B cell (primary cell): ENCODE measurements around the gene MZB1. TPM values are rescaled to one million over a fixed set of nuclear protein-coding genes. Genes with fewer than 3 reads are reported as not detected.

Experiments used
- ATAC-seq: fragments of 200-7000 bp; cut with Tn5 transposase; one replicate; pipeline ENCODE4 v1.10.0; 2021; ENCODE audit warnings: low read depth, mild to moderate bottlenecking, moderate number of reproducible peaks, moderate library complexity
- CTCF ChIA-PET: fragments of 350-600 bp; sonication (Branson Sonifier 250); formaldehyde crosslinking; loops from one replicate; lab custom pipeline; 2021; ENCODE audit warnings: antibody characterized with exemption, inconsistent platforms; lab: Charles Lee
- POLR2A ChIA-PET: fragments of 350-600 bp; sonication (Branson Sonifier 250); formaldehyde crosslinking; loops from one replicate; lab custom pipeline; 2021; ENCODE audit warnings: antibody characterized with exemption; lab: Charles Lee
- DNase-seq: peaks from one replicate; pipeline ENCODE4 v3.0.0; 2013
- H2AFZ ChIP-seq: 2 replicates; pipeline ENCODE4 v1.6.1; 2012; ENCODE audit warnings: mild to moderate bottlenecking, low read depth, low read length; ENCODE audit not compliant: insufficient read depth, poor library complexity, severe bottlenecking
- H3K27ac ChIP-seq, 2 donors: 1 replicate in 1 of 2; 2 replicates in 1 of 2; pipeline ENCODE4 v1.5.1; 2012 to 2013; ENCODE audit warnings: low read length in 2 of 2, mild to moderate bottlenecking in 2 of 2, moderate library complexity in 1 of 2
- H3K27me3 ChIP-seq, 4 experiments: fragments of 200-600 bp in 1 of 4; sonication (generic) in 1 of 4; replicated peaks in 1 of 4; 1 replicate in 2 of 4; 2 replicates in 2 of 4; pipeline versions ENCODE4 v1.6.1 to v1.7.0; 2013 to 2016; ENCODE audit warnings: low read length in 3 of 4, mild to moderate bottlenecking in 2 of 4, mixed read lengths in 1 of 4, moderate library complexity in 1 of 4; ENCODE audit not compliant: insufficient read depth in 4 of 4, control insufficient read depth in 3 of 4; ENCODE audit errors: control extremely low read depth in 1 of 4
- H3K36me3 ChIP-seq, 2 experiments: replicated peaks in 1 of 2; 1 replicate in 1 of 2; 2 replicates in 1 of 2; pipeline versions ENCODE4 v1.6.1 to v1.7.1; 2013; ENCODE audit warnings: low read length in 1 of 2; ENCODE audit not compliant: insufficient read depth in 2 of 2, control insufficient read depth in 1 of 2; ENCODE audit errors: control extremely low read depth in 1 of 2, extremely low read depth in 1 of 2
- H3K4me1 ChIP-seq, 2 donors: fragments of 200-600 bp in 1 of 2; sonication (generic) in 1 of 2; 1 replicate in 1 of 2; 2 replicates in 1 of 2; pipeline versions ENCODE4 v1.5.1 to v1.6.1; 2013 to 2017; ENCODE audit warnings: low read length in 2 of 2; ENCODE audit not compliant: control insufficient read depth in 2 of 2, insufficient read depth in 2 of 2
- H3K4me2 ChIP-seq: replicated peaks from 2 replicates; pipeline ENCODE3; 2012; ENCODE audit warnings: mild to moderate bottlenecking, low read depth, low read length; ENCODE audit not compliant: poor library complexity, severe bottlenecking
- H3K4me3 ChIP-seq, 5 experiments: fragments of 200-600 bp in 1 of 5; sonication (generic) in 1 of 5; 1 replicate in 3 of 5; 2 replicates in 2 of 5; pipeline versions ENCODE4 v1.5.1 to v1.7.0; 2011 to 2016; ENCODE audit warnings: low read length in 4 of 5, mild to moderate bottlenecking in 4 of 5, low read depth in 2 of 5, control low read depth in 1 of 5, moderate library complexity in 1 of 5; ENCODE audit not compliant: insufficient read depth in 1 of 5; ENCODE audit errors: control extremely low read depth in 1 of 5, extremely low read depth in 1 of 5
- H3K79me2 ChIP-seq: fragments of 200-600 bp; sonication (generic); one replicate; pipeline ENCODE4 v1.6.0; 2016; ENCODE audit warnings: low read length; ENCODE audit not compliant: control insufficient read depth, insufficient read depth
- H3K9ac ChIP-seq: fragments of 200-600 bp; sonication (generic); 2 replicates; pipeline ENCODE4 v1.6.1; 2017; ENCODE audit warnings: mild to moderate bottlenecking, low read length, moderate library complexity
- H3K9me3 ChIP-seq, 3 donors: one replicate each; pipeline versions ENCODE4 v1.6.1 to v1.7.1; 2013; ENCODE audit warnings: low read length in 2 of 3; ENCODE audit not compliant: control insufficient read depth in 2 of 3, insufficient read depth in 1 of 3; ENCODE audit errors: control extremely low read depth in 1 of 3
- H4K20me1 ChIP-seq: 2 replicates; pipeline ENCODE4 v1.6.0; 2012; ENCODE audit warnings: mild to moderate bottlenecking, low read length; ENCODE audit not compliant: insufficient read depth, control insufficient read depth, poor library complexity, severe bottlenecking
- H3K27ac Mint-ChIP-seq: one replicate; pipeline ENCODE4 v1.8.0; 2021; ENCODE audit warnings: mixed read lengths
- H3K27me3 Mint-ChIP-seq: one replicate; pipeline ENCODE4 v1.8.0; 2021; ENCODE audit warnings: mixed read lengths
- H3K4me1 Mint-ChIP-seq: one replicate; pipeline ENCODE4 v1.8.0; 2021; ENCODE audit warnings: mixed read lengths
- H3K4me3 Mint-ChIP-seq: one replicate; pipeline ENCODE4 v1.8.0; 2021; ENCODE audit warnings: mixed read lengths
- H3K9me3 Mint-ChIP-seq: one replicate; pipeline ENCODE4 v1.8.0; 2022; ENCODE audit warnings: mixed read lengths; ENCODE audit not compliant: insufficient read depth
- CTCF ChIP-seq: fragments of 200-600 bp; IDR thresholded peaks from one replicate; pipeline ENCODE4 v1.8.0; 2022; ENCODE audit warnings: antibody characterized with exemption, mild to moderate bottlenecking
- EZH2 ChIP-seq: IDR thresholded peaks from 2 replicates; pipeline ENCODE4 v1.6.1; 2012; ENCODE audit warnings: borderline replicate concordance, low read depth, mild to moderate bottlenecking, moderate library complexity, low read length; ENCODE audit not compliant: insufficient read depth, poor library complexity, severe bottlenecking
- WGBS: methylation state at CpG from one replicate; pipeline ENCODE4 v1.1.5; 2013; ENCODE audit warnings: missing lambda C conversion rate; ENCODE audit not compliant: insufficient coverage; 5-methylcytosine and 5-hydroxymethylcytosine counted together
- intact Hi-C: fragments of 100-400 bp; cut with micrococcal nuclease; formaldehyde crosslinking; loops from one replicate; pipeline ENCODE4 v1.10.0; 2022
- polyA plus RNA-seq: library from polyadenylated mRNA; depleted of rRNA; stranded (reverse); fragments of >200 nt; gene quantifications from 2 replicates; pipeline ENCODE4 v1.2.3, GENCODE V29; 2012
- total RNA-seq, 2 donors: library from RNA; stranded (reverse); fragments of 120-200 nt in 1 of 2; gene quantifications; 1 replicate in 1 of 2; 2 replicates in 1 of 2; pipeline versions ENCODE4 v1.2.3 to v1.2.4, GENCODE V29; 2013 to 2022

Gene MZB1
- total and polyA plus RNA-seq, 2 donors (not counting 1 experiment from before 2014, with no cell fraction given), result 72.2 to 306 TPM

GRCh38 chr5:139390639-139391569, 1.2 kb upstream of the MZB1 start:
- H2AFZ ChIP-seq, result peak overlapping the region; percentile 88
- ATAC-seq (no peak), DNase-seq (peak; percentile 42)
- H3K36me3 ChIP-seq, result no peaks in the 10 kb centered on the region
- H3K9me3 ChIP-seq, result peaks cover 0 to 4% (median 0%) of the 10 kb centered on the region in 3 donors
- Mint-ChIP-seq H3K27me3 (no peaks in the 10 kb centered on the region), H3K4me1 (peaks cover 62% of the 10 kb centered on the region), H3K9me3 (no peaks in the 10 kb centered on the region), H3K4me3 (peak overlapping the region; percentile 99), H3K27ac (peak overlapping the region; percentile 99)
- H3K79me2 ChIP-seq, result peaks cover 31% of the 10 kb centered on the region
- intact Hi-C loops, result loop anchor here (5.0 kb wide), 2 partner anchors 119 to 814 kb away; partner anchors contain the start of gene HSPA9
- 81% methylated on average over 9 of the region's 10 CpGs for WGBS
- TF ChIP-seq EZH2 (no peak), CTCF (no peak)
- H3K4me3 ChIP-seq, result no peak overlapping the region
- ChIA-PET CTCF (interaction anchor here (0.7 to 5.3 kb wide), 13 partner anchors 13 to 245 kb away, joined by 3 to 39 read pairs (median 5); partner anchors contain the start of genes MATR3, PAIP2, SIL1 and SPATA24), POLR2A (interaction anchor here (0.6 to 8.4 kb wide), 7 partner anchors 10 to 134 kb away, joined by 5 to 70 read pairs (median 6); partner anchors contain the start of genes MATR3 and PAIP2)
- peak overlapping the region; percentile 91 for H3K4me2 ChIP-seq
- no peaks in the 10 kb centered on the region for H3K27me3 ChIP-seq
- peak overlapping the region; percentile 76 for H3K9ac ChIP-seq
- H3K4me1 ChIP-seq, result peaks cover 54 to 77% of the 10 kb centered on the region in 2 donors
- H3K27ac ChIP-seq, result peak overlapping the region; percentile 86 to 89
- H4K20me1 ChIP-seq, result peaks cover 7% of the 10 kb centered on the region
